KMS-11 (cell line): ENCODE measurements around the gene OSCAR.
"Not testable (repeated sequence)": the region's sequence is repeated elsewhere in the genome, so short reads cannot be mapped to it uniquely, and the experiment has no call there.

Experiments
- H2AFZ ChIP-seq: fragments of 200-600 bp; sonication (generic); 2 replicates; pipeline ENCODE4 v1.6.1; 2016; ENCODE audit warnings: antibody characterized with exemption, mixed run types, low read depth
- H3K27ac ChIP-seq: fragments of 200-600 bp; sonication (generic); 2 replicates; pipeline ENCODE4 v1.6.1; 2016; ENCODE audit warnings: mild to moderate bottlenecking, mixed run types
- H3K27me3 ChIP-seq: fragments of 200-600 bp; sonication (generic); 2 replicates; pipeline ENCODE4 v1.6.1; 2017; ENCODE audit warnings: mild to moderate bottlenecking, low read depth, mixed run types, moderate library complexity; ENCODE audit not compliant: insufficient read depth
- H3K36me3 ChIP-seq: fragments of 200-600 bp; sonication (generic); 2 replicates; pipeline ENCODE4 v1.6.1; 2017; ENCODE audit warnings: mild to moderate bottlenecking, mixed run types; ENCODE audit not compliant: insufficient read depth
- H3K4me1 ChIP-seq: fragments of 200-600 bp; sonication (generic); 2 replicates; pipeline ENCODE4 v1.6.1; 2016; ENCODE audit warnings: mild to moderate bottlenecking, low read depth, mixed run types; ENCODE audit not compliant: poor library complexity, severe bottlenecking
- H3K4me2 ChIP-seq: fragments of 200-600 bp; sonication (generic); 2 replicates; pipeline ENCODE4 v1.7.0; 2016; ENCODE audit warnings: mild to moderate bottlenecking, mixed run types
- H3K4me3 ChIP-seq: fragments of 200-600 bp; sonication (generic); IDR thresholded peaks from 2 replicates; pipeline ENCODE4 v1.6.1; 2017; ENCODE audit warnings: low read depth, low read length, mixed read lengths; ENCODE audit not compliant: insufficient read depth
- H3K79me2 ChIP-seq: fragments of 200-600 bp; sonication (generic); 2 replicates; pipeline ENCODE4 v1.6.1; 2016; ENCODE audit warnings: low read depth, mixed run types; ENCODE audit not compliant: insufficient read depth
- H3K9ac ChIP-seq: fragments of 200-600 bp; sonication (generic); 2 replicates; pipeline ENCODE4 v1.6.1; 2016; ENCODE audit warnings: mild to moderate bottlenecking, mixed run types
- H4K20me1 ChIP-seq: fragments of 200-600 bp; sonication (generic); 2 replicates; pipeline ENCODE4 v1.6.1; 2016; ENCODE audit warnings: mild to moderate bottlenecking, mixed run types; ENCODE audit not compliant: insufficient read depth
- TF ChIP-seq, protein P1 (sequence below): fragments of 200-600 bp; sonication (generic); conservative IDR thresholded peaks from 2 replicates; pipeline ENCODE4 v1.6.1; 2017; ENCODE audit warnings: low read depth, mild to moderate bottlenecking, antibody characterized with exemption, low read length, moderate library complexity, mixed read lengths

The OSCAR gene

DNA sequence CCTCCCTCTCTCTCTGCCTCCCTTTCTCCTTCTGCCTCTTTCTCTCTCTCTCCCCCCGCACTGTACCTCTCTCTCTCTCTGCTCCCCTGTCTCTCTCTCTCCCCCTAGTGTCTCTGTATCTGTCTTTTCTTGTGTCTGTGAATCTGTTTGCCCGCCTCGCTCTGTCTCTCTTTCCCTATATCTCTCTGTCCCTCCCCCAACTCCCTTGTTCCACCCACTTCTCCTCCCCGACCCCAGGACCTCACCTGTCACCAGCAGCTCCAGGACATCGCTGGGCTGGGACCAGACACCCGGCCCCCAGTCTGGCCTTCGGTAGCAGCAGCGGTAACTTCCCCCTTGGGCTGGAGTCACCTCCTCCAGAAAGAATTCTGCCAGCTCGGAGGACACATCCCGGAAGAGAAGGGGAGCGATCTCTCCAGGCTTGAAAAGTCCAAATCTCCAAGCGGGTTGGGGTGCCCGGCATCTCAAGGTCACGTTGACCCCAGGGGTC lies 3.9 kb downstream of the OSCAR start:
- Histone ChIP-seq H3K27ac (no peak overlapping the region), H3K79me2 (no peaks in the 10 kb centered on the region), H4K20me1 (no peaks in the 10 kb centered on the region), H3K4me2 (peak overlapping the region; percentile 42; the same call in 1 of the 2 replicates), H3K4me1 (no peaks in the 10 kb centered on the region), H3K9ac (no peak overlapping the region), H2AFZ (peak overlapping the region; percentile 71; the same call in 1 of the 2 replicates), H3K27me3 (peaks cover 4% of the 10 kb centered on the region; the same call in 1 of the 2 replicates), H3K4me3 (no peak overlapping the region), H3K36me3 (no peaks in the 10 kb centered on the region)
- TF ChIP-seq, protein P1, sequence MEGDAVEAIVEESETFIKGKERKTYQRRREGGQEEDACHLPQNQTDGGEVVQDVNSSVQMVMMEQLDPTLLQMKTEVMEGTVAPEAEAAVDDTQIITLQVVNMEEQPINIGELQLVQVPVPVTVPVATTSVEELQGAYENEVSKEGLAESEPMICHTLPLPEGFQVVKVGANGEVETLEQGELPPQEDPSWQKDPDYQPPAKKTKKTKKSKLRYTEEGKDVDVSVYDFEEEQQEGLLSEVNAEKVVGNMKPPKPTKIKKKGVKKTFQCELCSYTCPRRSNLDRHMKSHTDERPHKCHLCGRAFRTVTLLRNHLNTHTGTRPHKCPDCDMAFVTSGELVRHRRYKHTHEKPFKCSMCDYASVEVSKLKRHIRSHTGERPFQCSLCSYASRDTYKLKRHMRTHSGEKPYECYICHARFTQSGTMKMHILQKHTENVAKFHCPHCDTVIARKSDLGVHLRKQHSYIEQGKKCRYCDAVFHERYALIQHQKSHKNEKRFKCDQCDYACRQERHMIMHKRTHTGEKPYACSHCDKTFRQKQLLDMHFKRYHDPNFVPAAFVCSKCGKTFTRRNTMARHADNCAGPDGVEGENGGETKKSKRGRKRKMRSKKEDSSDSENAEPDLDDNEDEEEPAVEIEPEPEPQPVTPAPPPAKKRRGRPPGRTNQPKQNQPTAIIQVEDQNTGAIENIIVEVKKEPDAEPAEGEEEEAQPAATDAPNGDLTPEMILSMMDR = no peak

DNA sequence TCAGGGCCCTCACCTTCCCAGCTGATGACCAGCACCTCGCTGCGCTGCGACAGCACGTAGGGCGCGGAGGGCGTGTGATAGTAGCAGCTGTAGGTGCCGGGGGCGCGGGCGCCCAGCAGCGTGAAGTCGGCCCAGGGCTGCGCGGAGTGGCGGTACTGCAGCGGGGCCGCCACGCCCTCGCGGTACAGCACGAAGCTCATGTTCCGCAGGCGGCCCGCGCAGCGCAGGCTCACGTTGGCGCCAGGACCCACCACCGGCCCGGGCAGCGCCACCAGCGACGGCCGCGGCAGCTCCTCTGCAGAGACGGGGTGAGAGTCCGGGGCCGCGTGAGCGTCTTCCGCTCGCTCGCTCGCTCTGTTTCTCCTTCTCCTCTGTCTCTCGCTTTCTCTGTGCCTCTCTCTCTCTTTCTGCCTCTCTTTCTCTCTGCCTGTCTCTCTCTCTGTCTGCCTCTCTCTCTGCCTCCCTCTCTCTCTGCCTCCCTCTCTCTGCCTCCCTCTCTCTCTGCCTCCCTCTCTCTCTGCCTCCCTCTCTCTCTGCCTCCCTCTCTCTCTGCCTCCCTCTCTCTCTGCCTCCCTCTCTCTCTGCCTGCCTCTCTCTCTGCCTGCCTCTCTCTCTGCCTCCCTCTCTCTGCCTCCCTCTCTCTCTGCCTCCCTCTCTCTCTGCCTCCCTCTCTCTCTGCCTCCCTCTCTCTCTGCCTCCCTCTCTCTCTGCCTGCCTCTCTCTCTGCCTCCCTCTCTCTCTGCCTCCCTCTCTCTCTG lies 4.6 kb downstream of the OSCAR start:
- H3K79me2 ChIP-seq, H3K9ac ChIP-seq, H3K4me3 ChIP-seq, H3K36me3 ChIP-seq, H3K27me3 ChIP-seq, H3K27ac ChIP-seq, H4K20me1 ChIP-seq, H3K4me2 ChIP-seq, H3K4me1 ChIP-seq: not testable (repeated sequence)
- peak overlapping the region; percentile 71; the same call in 1 of the 2 replicates for H2AFZ ChIP-seq

DNA sequence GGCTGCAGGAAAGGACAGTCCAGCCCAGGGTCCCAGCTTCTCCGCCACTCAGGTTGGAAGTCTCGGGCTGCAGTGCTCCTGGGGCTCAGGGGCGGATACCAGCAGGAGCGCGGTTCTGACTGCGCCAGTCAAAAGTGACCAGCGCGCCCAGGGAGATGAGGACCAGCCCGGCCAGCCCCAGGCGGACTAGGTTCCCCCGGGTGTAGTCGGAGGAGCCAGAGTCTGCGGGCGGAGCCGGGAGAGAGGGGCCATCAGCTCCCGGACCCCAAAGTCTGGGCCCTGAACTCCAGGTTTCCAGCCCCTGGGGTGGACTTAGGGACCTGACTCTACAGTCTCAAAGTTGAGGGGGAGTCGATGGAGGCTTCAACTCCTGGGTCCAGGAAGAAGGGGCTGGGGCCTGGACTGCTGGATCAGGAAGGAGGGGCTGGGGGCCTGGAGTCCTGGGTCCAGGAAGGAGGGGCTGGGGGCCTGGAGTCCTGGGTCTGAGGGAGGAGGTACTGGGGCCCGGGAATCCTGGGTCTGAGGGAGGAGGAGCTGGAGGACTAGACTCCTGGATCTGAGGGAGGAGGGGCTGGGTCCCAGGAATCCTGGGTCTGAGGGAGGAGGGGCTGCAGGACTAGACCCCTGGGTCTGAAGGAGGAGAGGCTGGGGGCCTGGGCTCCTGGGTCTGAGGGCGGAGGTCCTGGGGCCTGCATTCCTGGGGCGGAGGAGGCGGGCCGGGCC lies 5.3 kb downstream of the OSCAR start:
- no peaks in the 10 kb centered on the region for H3K4me1 ChIP-seq
- H4K20me1 ChIP-seq = no peaks in the 10 kb centered on the region
- H3K4me3 ChIP-seq = no peak overlapping the region
- H3K79me2 ChIP-seq = no peaks in the 10 kb centered on the region
- TF ChIP-seq, protein P1 = no peak
- H3K36me3 ChIP-seq = no peaks in the 10 kb centered on the region
- H3K9ac ChIP-seq = no peak overlapping the region
- peaks cover 4% of the 10 kb centered on the region; the same call in 1 of the 2 replicates for H3K27me3 ChIP-seq
- no peak overlapping the region for H3K4me2 ChIP-seq
- no peak overlapping the region for H2AFZ ChIP-seq
- no peak overlapping the region for H3K27ac ChIP-seq

DNA sequence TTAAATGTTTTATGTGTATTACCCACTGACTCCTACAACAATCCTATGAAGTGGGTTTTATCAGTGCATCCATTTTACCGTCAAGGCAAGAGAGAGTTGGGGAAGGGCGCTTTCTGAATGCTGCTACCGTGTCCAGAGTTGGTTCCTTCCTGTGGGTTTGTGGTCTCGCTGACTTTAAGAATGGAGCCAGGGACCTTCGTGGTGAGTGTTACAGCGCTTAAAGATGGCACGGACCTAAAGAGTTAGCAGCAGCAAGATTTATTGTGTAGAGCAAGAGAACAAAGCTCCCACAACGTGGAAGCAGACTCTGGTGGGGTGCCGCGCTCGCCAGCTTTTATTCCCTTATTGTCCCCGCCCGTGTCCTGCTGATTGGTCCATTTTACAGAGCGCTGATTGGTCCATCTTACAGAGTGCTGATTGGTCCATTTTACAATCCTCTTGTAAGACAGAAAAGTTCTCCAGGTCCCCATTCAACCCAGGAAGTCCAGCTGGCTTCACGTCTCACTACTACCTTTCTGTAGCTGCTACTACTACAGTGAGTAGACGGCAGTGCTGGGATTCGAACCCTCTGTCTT lies 6.1 kb downstream of the OSCAR start:
- TF ChIP-seq, protein P1 = no peak
- Histone ChIP-seq H3K9ac (no peak overlapping the region), H3K4me2 (no peak overlapping the region), H3K27me3 (peaks cover 4% of the 10 kb centered on the region; the same call in 1 of the 2 replicates), H3K79me2 (no peaks in the 10 kb centered on the region), H3K27ac (no peak overlapping the region), H2AFZ (no peak overlapping the region), H4K20me1 (no peaks in the 10 kb centered on the region), H3K4me1 (no peaks in the 10 kb centered on the region), H3K4me3 (no peak overlapping the region), H3K36me3 (no peaks in the 10 kb centered on the region)
